Immature natural killer cell (primary cell): ENCODE measurements around the gene HES6. TPM values are rescaled to one million over a fixed set of nuclear protein-coding genes. Genes with fewer than 3 reads are reported as not detected.
A peak's percentile ranks its signal among the peaks of the same experiment; 100 is the strongest.

Experiments used
- DNase-seq, 3 donors: peaks; one replicate each; pipeline ENCODE4 v3.0.0; 2022; ENCODE audit warnings: mixed read lengths in 1 of 3
- H3K27ac Mint-ChIP-seq, 6 donors: one replicate each; pipeline ENCODE4 v1.8.0; 2020; ENCODE audit warnings: mixed read lengths in 6 of 6, mild to moderate bottlenecking in 5 of 6, inconsistent platforms in 4 of 6, moderate library complexity in 3 of 6
- H3K27me3 Mint-ChIP-seq, 3 donors: one replicate each; pipeline ENCODE4 v1.8.0; 2020 to 2021; ENCODE audit warnings: low read depth in 3 of 3, mild to moderate bottlenecking in 3 of 3, mixed read lengths in 3 of 3, moderate library complexity in 3 of 3, inconsistent platforms in 1 of 3
- H3K36me3 Mint-ChIP-seq, 3 donors: one replicate each; pipeline ENCODE4 v1.8.0; 2020; ENCODE audit warnings: mixed read lengths in 3 of 3, inconsistent platforms in 2 of 3, mild to moderate bottlenecking in 2 of 3
- H3K4me1 Mint-ChIP-seq, 2 donors: one replicate each; pipeline ENCODE4 v1.8.0; 2020; ENCODE audit warnings: inconsistent platforms in 2 of 2, mild to moderate bottlenecking in 2 of 2, mixed read lengths in 2 of 2, moderate library complexity in 1 of 2
- H3K4me3 Mint-ChIP-seq, 5 donors: one replicate each; pipeline ENCODE4 v1.8.0; 2020; ENCODE audit warnings: mild to moderate bottlenecking in 5 of 5, mixed read lengths in 5 of 5, inconsistent platforms in 3 of 5, moderate library complexity in 3 of 5
- H3K9me3 Mint-ChIP-seq, 6 donors: one replicate each; pipeline ENCODE4 v1.8.0; 2020; ENCODE audit warnings: mild to moderate bottlenecking in 6 of 6, mixed read lengths in 6 of 6, inconsistent platforms in 4 of 6, moderate library complexity in 3 of 6
- polyA plus RNA-seq, 3 donors: library from polyadenylated mRNA; unstranded; fragments of 300-500 nt; fragmentation: Illumina TruSeq; gene quantifications; one replicate each; pipeline ENCODE4 v1.2.3, GENCODE V29; 2021

The HES6 gene
- polyA plus RNA-seq, 3 donors from 2014 or later, result 27.3 to 36.5 (median 34.5) TPM

- peaks cover 0 to 3% (median 2%) of the 10 kb centered on the region in 3 donors for H3K27me3 Mint-ChIP-seq
- peaks cover 5 to 7% of the 10 kb centered on the region in 2 donors for H3K4me1 Mint-ChIP-seq
- peaks cover 15 to 36% (median 28%) of the 10 kb centered on the region in 3 donors for H3K36me3 Mint-ChIP-seq
- no peak overlapping the region for H3K27ac Mint-ChIP-seq
- no peak for DNase-seq
- H3K4me3 Mint-ChIP-seq, result no peak overlapping the region
- H3K9me3 Mint-ChIP-seq, result no peaks in the 10 kb centered on the region
Measured at GRCh38 chr2:238267884-238268680, 28.2 kb upstream of the HES6 start.

GRCh38 chr2:238267341-238267710, 27.5 kb upstream of the HES6 start:
- H3K4me3 Mint-ChIP-seq, result no peak overlapping the region
- peaks cover 5 to 7% of the 10 kb centered on the region in 2 donors for H3K4me1 Mint-ChIP-seq
- peaks cover 15 to 34% (median 22%) of the 10 kb centered on the region in 3 donors for H3K36me3 Mint-ChIP-seq

GRCh38 chr2:238265605-238266004, 25.8 kb upstream of the HES6 start:
- Mint-ChIP-seq H3K36me3 (peaks cover 11 to 23% (median 14%) of the 10 kb centered on the region in 3 donors), H3K27ac (no peak overlapping the region), H3K4me3 (no peak overlapping the region), H3K4me1 (peaks cover 5 to 7% of the 10 kb centered on the region in 2 donors), H3K27me3 (peaks cover 0 to 2% (median 1%) of the 10 kb centered on the region in 3 donors), H3K9me3 (no peaks in the 10 kb centered on the region)
- DNase-seq, result no peak

More at GRCh38 chr2:238267341-238267710, 27.5 kb upstream of the HES6 start:
- no peaks in the 10 kb centered on the region for H3K9me3 Mint-ChIP-seq
- peak overlapping the region in 1 of 6 donors; percentile 35 for H3K27ac Mint-ChIP-seq
- no peak for DNase-seq
- peaks cover 0 to 3% (median 2%) of the 10 kb centered on the region in 3 donors for H3K27me3 Mint-ChIP-seq

- DNase-seq, result no peak
- Mint-ChIP-seq H3K27me3 (peaks cover 0 to 2% (median 1%) of the 10 kb centered on the region in 3 donors), H3K27ac (no peak overlapping the region), H3K9me3 (no peaks in the 10 kb centered on the region), H3K4me3 (no peak overlapping the region), H3K4me1 (peaks cover 5 to 7% of the 10 kb centered on the region in 2 donors), H3K36me3 (peaks cover 5 to 26% (median 18%) of the 10 kb centered on the region in 3 donors)
Measured at GRCh38 chr2:238264072-238264460, 24.2 kb upstream of the HES6 start.

GRCh38 chr2:238263204-238264071, 23.6 kb upstream of the HES6 start:
- H3K9me3 Mint-ChIP-seq, result no peaks in the 10 kb centered on the region
- peaks cover 5 to 7% of the 10 kb centered on the region in 2 donors for H3K4me1 Mint-ChIP-seq
- peaks cover 0 to 2% (median 1%) of the 10 kb centered on the region in 3 donors for H3K27me3 Mint-ChIP-seq
- no peak overlapping the region for H3K4me3 Mint-ChIP-seq
- peaks cover 5 to 23% (median 18%) of the 10 kb centered on the region in 3 donors for H3K36me3 Mint-ChIP-seq
- DNase-seq, result peak; percentile 69 to 72 (median 70)
- peak overlapping the region in 3 of 6 donors; percentile 20 to 63 (median 31) for H3K27ac Mint-ChIP-seq

GRCh38 chr2:238262496-238263122, 22.8 kb upstream of the HES6 start:
- Mint-ChIP-seq H3K36me3 (peaks cover 5 to 23% (median 17%) of the 10 kb centered on the region in 3 donors), H3K4me3 (no peak overlapping the region), H3K27me3 (peaks cover 0 to 2% (median 1%) of the 10 kb centered on the region in 3 donors), H3K4me1 (peaks cover 5 to 7% of the 10 kb centered on the region in 2 donors), H3K27ac (no peak overlapping the region), H3K9me3 (no peaks in the 10 kb centered on the region)
- DNase-seq, result no peak

GRCh38 chr2:238261718-238262375, 22.0 kb upstream of the HES6 start:
- H3K4me1 Mint-ChIP-seq, result peaks cover 5 to 7% of the 10 kb centered on the region in 2 donors
- H3K4me3 Mint-ChIP-seq, result no peak overlapping the region
- H3K36me3 Mint-ChIP-seq, result peaks cover 0 to 17% (median 10%) of the 10 kb centered on the region in 3 donors
- H3K27ac Mint-ChIP-seq, result no peak overlapping the region
- H3K9me3 Mint-ChIP-seq, result no peaks in the 10 kb centered on the region
- no peaks in the 10 kb centered on the region for H3K27me3 Mint-ChIP-seq
- DNase-seq, result no peak

- no peak for DNase-seq
- Mint-ChIP-seq H3K36me3 (peaks cover 0 to 16% (median 10%) of the 10 kb centered on the region in 3 donors), H3K4me3 (no peak overlapping the region), H3K9me3 (no peaks in the 10 kb centered on the region), H3K27ac (no peak overlapping the region), H3K4me1 (peaks cover 5 to 7% of the 10 kb centered on the region in 2 donors), H3K27me3 (no peaks in the 10 kb centered on the region)
Measured at GRCh38 chr2:238260883-238261282, 21.0 kb upstream of the HES6 start.

GRCh38 chr2:238259061-238260020, 19.5 kb upstream of the HES6 start:
- no peak overlapping the region for H3K4me3 Mint-ChIP-seq
- H3K27me3 Mint-ChIP-seq, result no peaks in the 10 kb centered on the region
- H3K9me3 Mint-ChIP-seq, result no peaks in the 10 kb centered on the region
- peak overlapping the region in 1 of 6 donors; percentile 49 for H3K27ac Mint-ChIP-seq
- DNase-seq, result no peak
- H3K36me3 Mint-ChIP-seq, result peaks cover 0 to 25% (median 10%) of the 10 kb centered on the region in 3 donors
- peaks cover 5 to 7% of the 10 kb centered on the region in 2 donors for H3K4me1 Mint-ChIP-seq

GRCh38 chr2:238257786-238258700, 18.2 kb upstream of the HES6 start:
- Mint-ChIP-seq H3K27ac (no peak overlapping the region), H3K27me3 (peaks cover 0 to 2% (median 0%) of the 10 kb centered on the region in 3 donors), H3K4me3 (no peak overlapping the region), H3K4me1 (no peaks in the 10 kb centered on the region), H3K9me3 (no peaks in the 10 kb centered on the region), H3K36me3 (peaks cover 3 to 24% (median 7%) of the 10 kb centered on the region in 3 donors)
- no peak for DNase-seq

- H3K36me3 Mint-ChIP-seq, result peaks cover 3 to 24% (median 7%) of the 10 kb centered on the region in 3 donors
- no peak overlapping the region for H3K4me3 Mint-ChIP-seq
- no peaks in the 10 kb centered on the region for H3K4me1 Mint-ChIP-seq
- DNase-seq, result peak; percentile 62 to 68 (median 68)
- no peaks in the 10 kb centered on the region for H3K9me3 Mint-ChIP-seq
- H3K27me3 Mint-ChIP-seq, result peaks cover 0 to 2% (median 0%) of the 10 kb centered on the region in 3 donors
- peak overlapping the region in 1 of 6 donors; percentile 55 for H3K27ac Mint-ChIP-seq
Measured at GRCh38 chr2:238256594-238257104, 16.8 kb upstream of the HES6 start.
